HEK293 (cell line): ENCODE measurements around the gene SH3BGR.

ENCODE experiments used
- CTCF ChIP-seq: fragments of 450-650 bp; formaldehyde crosslinking; IDR thresholded peaks from 2 replicates; pipeline ENCODE4 v1.5.1; 2016; ENCODE audit warnings: missing biosample characterization, missing genetic modification characterization
- GLI4 ChIP-seq: fragments of 450-650 bp; formaldehyde crosslinking; IDR thresholded peaks from 2 replicates; pipeline ENCODE4 v1.5.1; 2016; ENCODE audit warnings: missing biosample characterization, missing genetic modification characterization
- KLF1 ChIP-seq: fragments of 450-650 bp; formaldehyde crosslinking; IDR thresholded peaks from 2 replicates; pipeline ENCODE4 v1.5.1; 2016; ENCODE audit warnings: missing biosample characterization, missing genetic modification characterization
- REST ChIP-seq: fragments of 450-650 bp; formaldehyde crosslinking; IDR thresholded peaks from 2 replicates; pipeline ENCODE4 v1.5.1; 2016; ENCODE audit warnings: missing biosample characterization, missing genetic modification characterization
- ZEB2 ChIP-seq: fragments of 450-650 bp; formaldehyde crosslinking; IDR thresholded peaks from 2 replicates; pipeline ENCODE4 v1.5.1; 2016; ENCODE audit warnings: missing biosample characterization, missing genetic modification characterization
- ZNF133 ChIP-seq: fragments of 450-650 bp; formaldehyde crosslinking; IDR thresholded peaks from 2 replicates; pipeline ENCODE4 v1.5.1; 2016; ENCODE audit warnings: missing biosample characterization, missing genetic modification characterization
- ZNF184 ChIP-seq: fragments of 450-650 bp; IDR thresholded peaks from 2 replicates; pipeline ENCODE4 v1.5.1; 2018; ENCODE audit warnings: missing biosample characterization, mild to moderate bottlenecking, missing genetic modification characterization
- ZNF23 ChIP-seq: fragments of 450-650 bp; formaldehyde crosslinking; IDR thresholded peaks from 2 replicates; pipeline ENCODE4 v1.5.1; 2016; ENCODE audit warnings: missing biosample characterization, missing genetic modification characterization, borderline replicate concordance
- ZNF24 ChIP-seq: fragments of 450-650 bp; formaldehyde crosslinking; IDR thresholded peaks from 2 replicates; pipeline ENCODE4 v1.5.1; 2016; ENCODE audit warnings: missing biosample characterization, missing genetic modification characterization
- ZNF292 ChIP-seq: fragments of 450-650 bp; formaldehyde crosslinking; IDR thresholded peaks from 2 replicates; pipeline ENCODE4 v1.5.1; 2016; ENCODE audit warnings: low read depth, missing biosample characterization, missing genetic modification characterization, borderline replicate concordance
- ZNF510 ChIP-seq: fragments of 450-650 bp; formaldehyde crosslinking; IDR thresholded peaks from 2 replicates; pipeline ENCODE4 v1.5.1; 2018; ENCODE audit warnings: mild to moderate bottlenecking, missing genetic modification characterization, missing biosample characterization; ENCODE audit not compliant: insufficient replicate concordance
- ZNF561 ChIP-seq: fragments of 450-650 bp; IDR thresholded peaks from 2 replicates; pipeline ENCODE4 v1.5.1; 2018; ENCODE audit warnings: missing biosample characterization, missing genetic modification characterization, borderline replicate concordance

GRCh38 chr21:39531840-39532239 is 80.1 kb downstream of the SH3BGR start:
- TF ChIP-seq CTCF (tag by site-specific recombination) (no peak), ZNF510 (tag by site-specific recombination) (no peak), ZEB2 (no peak), ZNF292 (tag by site-specific recombination) (no peak), REST (tag by site-specific recombination) (no peak), ZNF23 (tag by site-specific recombination) (no peak), ZNF133 (tag by site-specific recombination) (no peak), ZNF561 (tag by site-specific recombination) (no peak), GLI4 (tag by site-specific recombination) (no peak), KLF1 (tag by site-specific recombination) (no peak), ZNF24 (tag by site-specific recombination) (no peak), ZNF184 (tag by site-specific recombination) (no peak)
